HG02840 (cell line): Measurements from ENCODE around the gene LCT.
"Not testable (repeated sequence)": the region's sequence is repeated elsewhere in the genome, so short reads cannot be mapped to it uniquely, and the experiment has no call there.

Source experiments
- ATAC-seq: cut with Tn5 transposase; IDR thresholded peaks from one replicate; pipeline ENCODE4 v1.9.1; 2021; ENCODE audit warnings: mild to moderate bottlenecking, moderate library complexity, moderate number of reproducible peaks; ENCODE audit not compliant: unreplicated experiment, low FRiP score

Gene LCT

GRCh38 chr2:135836596-135837270 lies at the start of gene LCT:
Gene LCT, minus strand, starts transcription at chr2:135837184. Its CDS starts 15 bp downstream, at chr2:135837169.
- no peak for ATAC-seq

GRCh38 chr2:135885709-135886108 lies 48.7 kb upstream of the LCT start:
- no peak for ATAC-seq

DNA sequence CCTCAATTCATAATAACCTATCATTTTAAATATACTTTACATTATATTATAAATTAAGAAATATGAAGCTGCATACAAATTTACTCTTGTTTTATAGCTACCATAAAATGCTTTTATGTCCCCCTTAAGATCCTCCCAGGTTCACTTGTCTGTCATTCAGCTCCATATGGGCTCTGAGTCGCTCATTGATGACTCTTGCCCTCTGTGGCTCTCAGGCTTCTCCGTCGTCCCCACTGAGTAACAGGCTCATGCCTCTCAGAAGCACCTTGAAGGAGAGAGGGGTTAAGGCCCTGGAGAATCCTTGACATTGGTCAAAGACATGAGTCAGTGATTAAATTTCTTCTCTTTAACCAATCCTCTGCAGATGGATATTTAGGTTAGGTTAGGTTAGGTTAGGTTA lies 45.4 kb upstream of the LCT start:
- no peak for ATAC-seq

- ATAC-seq = not testable (repeated sequence)
Measured at GRCh38 chr2:135876770-135877169, 39.8 kb upstream of the LCT start.

GRCh38 chr2:135876066-135876711 lies 39.2 kb upstream of the LCT start, which contains the start of gene MCM6:
Gene MCM6, minus strand, starts transcription at chr2:135876443. Its CDS starts 78 bp downstream, at chr2:135876365.
- peak; percentile 90 for ATAC-seq

GRCh38 chr2:135875491-135876065 lies 38.6 kb upstream of the LCT start:
- peak; percentile 50 for ATAC-seq

GRCh38 chr2:135874777-135875365 lies 37.9 kb upstream of the LCT start:
- no peak for ATAC-seq

GRCh38 chr2:135870571-135870970 lies 33.6 kb upstream of the LCT start:
- ATAC-seq = peak; percentile 49

DNA sequence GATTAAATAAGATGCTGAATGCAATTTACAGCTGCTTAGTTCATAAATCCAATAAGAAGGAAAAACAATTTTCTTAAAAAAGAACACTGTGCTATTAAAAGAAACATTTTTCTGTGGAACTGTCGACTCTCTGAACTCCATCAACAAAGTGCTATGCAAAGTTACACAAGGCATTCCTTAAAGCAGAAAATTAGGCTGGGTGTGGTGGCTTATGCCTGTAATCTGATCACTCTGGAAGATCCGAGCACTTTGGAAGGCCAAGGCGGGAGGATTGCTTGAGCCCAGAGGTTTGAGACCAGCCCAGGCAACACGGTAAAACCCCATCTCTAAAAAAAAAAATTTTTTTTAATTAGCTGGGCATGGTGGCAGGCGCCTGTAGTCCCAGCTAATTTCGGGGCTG lies 26.2 kb upstream of the LCT start:
- ATAC-seq = no peak

- ATAC-seq = no peak
Measured at GRCh38 chr2:135862718-135863117, 25.7 kb upstream of the LCT start.

GRCh38 chr2:135853401-135853800 lies 16.4 kb upstream of the LCT start:
- no peak for ATAC-seq

DNA sequence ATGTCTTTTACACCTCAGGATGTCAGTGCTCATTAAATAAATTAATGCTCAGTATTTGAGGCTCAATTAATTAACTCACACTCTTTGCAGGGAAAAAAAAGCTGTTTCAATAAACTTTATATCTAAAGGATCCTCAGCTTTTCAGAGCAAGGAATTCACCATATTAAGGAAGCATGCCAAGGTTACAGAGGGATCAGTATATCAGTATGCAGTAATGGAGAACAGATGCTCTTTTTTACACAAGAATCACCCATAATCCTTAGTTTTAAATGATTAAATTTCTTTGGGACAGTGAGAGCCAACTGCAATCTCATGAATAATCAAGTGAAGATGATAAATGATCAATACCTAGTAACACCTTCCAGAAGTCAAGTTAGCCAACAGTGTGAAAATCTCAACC lies 14.9 kb upstream of the LCT start:
- no peak for ATAC-seq

GRCh38 chr2:135850892-135851668 lies 14.1 kb upstream of the LCT start:
- no peak for ATAC-seq

GRCh38 chr2:135849087-135849486 lies 12.1 kb upstream of the LCT start:
- ATAC-seq = no peak

GRCh38 chr2:135845997-135846396 lies 9.0 kb upstream of the LCT start:
- no peak for ATAC-seq

DNA sequence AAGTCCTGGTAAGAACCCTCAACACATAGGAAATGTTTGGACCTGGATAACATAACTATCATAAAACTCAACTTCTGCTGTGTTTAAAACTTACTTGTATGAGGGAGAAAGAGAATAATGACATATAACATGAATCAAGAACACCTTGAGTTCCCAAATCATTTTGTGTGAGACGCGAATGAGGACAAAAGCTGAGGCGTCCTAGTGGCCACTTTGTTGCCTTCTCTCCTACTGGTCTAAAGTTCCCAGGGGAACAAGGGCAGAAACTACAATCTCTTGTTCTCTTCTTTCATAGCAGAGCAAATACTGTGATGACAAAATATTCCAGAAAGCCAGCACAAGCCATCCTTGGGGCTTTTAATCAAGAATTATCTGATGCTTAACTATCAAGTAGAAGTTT lies 8.3 kb upstream of the LCT start:
- no peak for ATAC-seq

- no peak for ATAC-seq
Measured at GRCh38 chr2:135844301-135844895, 7.4 kb upstream of the LCT start.

DNA sequence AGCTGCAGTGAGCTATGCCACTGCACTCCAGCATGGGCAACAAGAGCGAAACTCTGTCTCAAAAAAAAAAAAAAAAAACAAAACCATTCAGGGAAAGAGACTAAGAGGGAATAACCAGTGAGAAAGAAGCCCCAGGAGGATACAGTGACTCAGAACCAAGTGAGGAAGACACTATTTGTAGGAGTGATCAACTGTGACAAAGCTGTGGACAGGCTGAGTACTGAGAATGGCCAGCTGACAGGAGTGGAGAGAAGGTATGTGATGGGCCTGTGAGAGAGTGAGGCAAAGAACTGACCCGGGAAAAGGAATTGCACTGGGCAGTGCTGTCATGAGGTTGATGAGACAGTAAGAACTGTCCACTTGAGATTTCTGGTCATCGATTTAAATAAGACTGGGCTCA lies 6.7 kb upstream of the LCT start:
- ATAC-seq = no peak

DNA sequence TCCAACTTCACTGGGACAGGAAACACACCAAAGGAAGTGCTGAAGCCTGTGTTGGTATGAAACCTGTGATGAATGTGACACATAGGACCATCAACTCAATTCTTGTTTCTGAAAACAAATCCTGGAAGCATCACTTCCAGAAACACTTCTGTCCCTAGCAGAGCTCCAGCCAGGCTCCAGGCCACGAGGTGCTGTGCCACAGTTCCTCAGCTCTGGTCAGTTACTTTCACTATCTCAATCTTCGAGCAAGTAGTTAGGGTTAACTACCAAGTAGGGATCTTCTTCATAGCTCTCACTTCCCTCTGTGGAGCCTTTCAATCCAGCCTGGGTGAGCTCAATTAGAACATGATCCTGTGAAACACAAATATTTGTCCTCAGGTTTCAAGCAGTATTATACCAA lies 3.6 kb upstream of the LCT start:
- no peak for ATAC-seq

GRCh38 chr2:135839713-135840112 lies 2.7 kb upstream of the LCT start:
- no peak for ATAC-seq
